GM21786 (cell line): ENCODE measurements around the gene NAPEPLD.
"Not testable (repeated sequence)": the region's sequence is repeated elsewhere in the genome, so short reads cannot be mapped to it uniquely, and the experiment has no call there.

ENCODE experiments used
- ATAC-seq: cut with Tn5 transposase; IDR thresholded peaks from one replicate; pipeline ENCODE4 v1.9.1; 2021; ENCODE audit not compliant: unreplicated experiment

NAPEPLD gene

GRCh38 chr7:103148994-103149807 lies at the start of gene NAPEPLD:
NAPEPLD (minus strand) TSS chr7:103149099; CDS start chr7:103128776, 20,323 bp downstream.
- ATAC-seq, result peak; percentile 79

- not testable (repeated sequence) for ATAC-seq
These were observed 49.2 kb upstream of the NAPEPLD start for GRCh38 chr7:103198079-103198478.

- not testable (repeated sequence) for ATAC-seq
These were observed 46.5 kb upstream of the NAPEPLD start for GRCh38 chr7:103195364-103195763.

GRCh38 chr7:103172415-103173146 lies 23.7 kb upstream of the NAPEPLD start:
- not testable (repeated sequence) for ATAC-seq

- ATAC-seq, result not testable (repeated sequence)
These were observed 23.0 kb upstream of the NAPEPLD start for GRCh38 chr7:103171695-103172414.

- not testable (repeated sequence) for ATAC-seq
These were observed 18.1 kb upstream of the NAPEPLD start for GRCh38 chr7:103166921-103167544.

GRCh38 chr7:103163087-103163825 lies 14.4 kb upstream of the NAPEPLD start:
- ATAC-seq, result not testable (repeated sequence)

GRCh38 chr7:103162641-103163040 lies 13.7 kb upstream of the NAPEPLD start:
- not testable (repeated sequence) for ATAC-seq

GRCh38 chr7:103161998-103162616 lies 13.2 kb upstream of the NAPEPLD start:
- not testable (repeated sequence) for ATAC-seq

- ATAC-seq, result not testable (repeated sequence)
These were observed 10.2 kb upstream of the NAPEPLD start for GRCh38 chr7:103159072-103159471.

- not testable (repeated sequence) for ATAC-seq
These were observed 6.6 kb upstream of the NAPEPLD start for GRCh38 chr7:103155331-103156024.

GRCh38 chr7:103154042-103154441 lies 5.1 kb upstream of the NAPEPLD start:
- no peak for ATAC-seq

- ATAC-seq, result not testable (repeated sequence)
These were observed 4.1 kb upstream of the NAPEPLD start for GRCh38 chr7:103152744-103153617.

GRCh38 chr7:103151993-103152676 lies 3.2 kb upstream of the NAPEPLD start:
- ATAC-seq, result not testable (repeated sequence)

- no peak for ATAC-seq
These were observed 1.3 kb upstream of the NAPEPLD start for GRCh38 chr7:103150192-103150591.

- no peak for ATAC-seq
These were observed 895 bp upstream of the NAPEPLD start for GRCh38 chr7:103149808-103150180.

GRCh38 chr7:103148131-103148993 lies 537 bp downstream of the NAPEPLD start:
- ATAC-seq, result no peak
